Activated T-cell treated with anti-CD3 and anti-CD28 coated beads, Interleukin-2, amount 50 U/mL, for 1 hour (primary cell): ENCODE data around the gene EPN1.
A peak's percentile ranks its signal among the peaks of the same experiment; 100 is the strongest.

Source experiments
- DNase-seq: peaks from one replicate; pipeline ENCODE4 v3.0.0-alpha.2; 2020

The EPN1 gene

DNA sequence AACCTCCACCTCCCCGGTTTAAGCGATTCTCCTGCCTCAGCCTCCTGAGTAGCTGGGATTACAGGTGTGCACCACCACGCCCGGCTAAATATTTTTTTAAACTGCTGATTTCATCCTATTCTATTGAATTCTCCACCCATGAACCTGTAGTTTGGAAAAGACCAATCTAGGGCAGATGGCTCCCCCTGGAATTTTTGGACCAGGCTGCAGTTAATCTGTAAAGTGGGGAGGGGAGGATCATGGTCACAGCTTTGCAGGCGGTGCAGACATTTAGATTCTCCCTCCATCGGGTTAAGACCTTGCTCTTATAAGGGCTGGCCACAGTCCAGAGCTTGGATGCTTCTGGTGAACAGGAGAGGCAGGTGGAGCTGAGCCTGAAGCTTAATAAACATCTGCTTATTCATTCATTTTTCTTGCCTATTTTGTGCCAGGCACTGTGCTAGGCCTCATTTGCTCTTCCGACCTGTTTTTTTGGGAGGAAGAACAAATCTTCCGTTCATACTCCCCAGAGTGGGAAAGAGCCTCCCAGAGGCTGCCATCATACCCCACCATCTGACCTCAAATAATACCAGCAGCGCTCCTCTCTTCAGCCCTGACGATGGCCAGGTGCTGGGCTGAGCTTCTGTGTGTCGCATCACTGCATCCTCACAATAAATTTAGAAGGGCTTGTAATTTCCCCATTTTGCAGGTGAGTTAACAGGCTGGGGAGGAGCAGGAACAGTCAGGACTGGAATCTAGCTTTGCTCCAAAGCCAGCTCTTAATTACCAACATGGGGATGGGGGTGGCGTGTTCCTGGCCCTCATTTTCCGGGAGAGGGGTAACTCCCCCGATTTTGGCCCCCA is 27.9 kb upstream of the EPN1 start:
- no peak for DNase-seq

DNA sequence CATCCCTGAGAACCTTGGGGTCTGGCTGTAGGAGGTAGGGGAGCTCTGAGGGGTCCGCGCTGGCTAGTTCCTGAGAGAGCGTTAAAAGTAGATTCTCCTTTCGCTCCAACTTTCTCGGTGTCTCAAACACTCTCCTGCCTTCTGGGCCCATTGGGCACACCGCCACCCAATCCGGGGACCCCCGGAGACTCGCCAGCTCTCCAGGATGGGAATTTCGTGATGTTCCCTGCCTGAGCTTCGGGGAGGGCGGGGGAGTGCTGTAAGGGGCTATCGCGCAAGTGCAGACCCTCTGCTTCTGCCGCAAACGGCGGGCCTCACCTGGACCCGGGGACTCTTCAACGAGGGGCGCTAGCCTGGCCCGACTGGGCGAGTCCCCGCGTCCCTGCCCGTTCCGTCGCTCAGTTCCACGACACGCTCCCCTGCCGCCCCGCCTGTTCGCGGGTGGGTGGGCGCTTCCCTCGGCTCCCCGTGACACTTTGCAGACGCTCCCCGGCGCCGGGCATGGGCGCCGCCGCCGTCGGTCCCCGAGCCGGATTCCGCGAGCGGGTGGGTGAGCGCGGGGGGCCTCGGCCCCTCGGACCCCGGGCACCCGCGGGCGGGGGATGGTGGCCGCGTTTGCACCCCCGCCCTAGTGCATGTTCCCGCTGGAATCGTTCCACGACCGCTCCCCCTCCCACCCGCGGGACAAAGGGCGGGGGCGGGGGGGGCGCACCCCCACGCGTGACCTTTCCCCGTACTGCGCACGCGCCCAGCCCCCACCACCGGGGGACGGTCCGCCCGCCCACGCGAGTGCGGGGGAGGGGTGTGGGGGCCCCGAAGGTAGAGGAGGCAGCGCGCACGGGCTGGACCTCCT is 27.1 kb upstream of the EPN1 start, which contains the start of gene CCDC106:
Gene CCDC106 (plus strand): TSS at position 481 of the 853 bp plus-strand sequence. CDS start 835 bp downstream, outside the sequence.
- DNase-seq = peak; percentile 72

DNA sequence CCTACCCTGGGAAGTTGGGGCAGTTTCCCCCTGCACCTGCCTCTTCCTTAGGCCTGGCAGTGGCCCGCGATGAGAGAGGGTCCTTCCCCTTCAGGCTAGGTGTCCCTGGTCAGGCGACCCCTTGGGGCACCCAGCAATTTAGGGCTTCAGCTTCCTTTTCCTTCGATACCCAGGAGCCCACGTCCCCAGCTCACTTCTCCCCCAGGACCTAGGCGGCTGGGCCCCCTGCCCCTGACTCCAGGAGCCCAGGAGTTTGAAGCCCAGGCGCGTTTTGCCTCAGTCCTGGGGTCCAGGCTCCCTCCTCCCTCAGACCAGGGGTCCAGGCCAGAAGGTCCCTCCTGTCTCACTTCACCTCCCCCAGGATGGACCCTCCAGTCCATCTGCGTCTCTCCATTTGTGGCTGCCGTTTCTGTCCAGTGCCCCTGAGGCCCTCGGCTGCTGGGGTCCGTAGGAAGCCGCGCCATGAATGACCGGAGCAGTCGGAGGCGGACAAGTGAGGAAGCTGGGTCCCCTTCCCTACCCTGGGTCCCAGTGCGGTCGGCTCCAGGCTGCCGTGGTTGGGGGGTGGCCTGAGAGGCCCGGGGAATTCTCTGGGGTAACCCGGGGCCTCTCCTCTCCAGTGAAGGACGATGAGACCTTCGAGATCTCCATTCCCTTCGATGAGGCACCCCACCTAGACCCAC is 26.3 kb upstream of the EPN1 start:
- DNase-seq = no peak

GRCh38 chr19:55649268-55650125 is 25.5 kb upstream of the EPN1 start:
- DNase-seq = no peak

GRCh38 chr19:55650126-55650557 is 24.9 kb upstream of the EPN1 start:
- no peak for DNase-seq

DNA sequence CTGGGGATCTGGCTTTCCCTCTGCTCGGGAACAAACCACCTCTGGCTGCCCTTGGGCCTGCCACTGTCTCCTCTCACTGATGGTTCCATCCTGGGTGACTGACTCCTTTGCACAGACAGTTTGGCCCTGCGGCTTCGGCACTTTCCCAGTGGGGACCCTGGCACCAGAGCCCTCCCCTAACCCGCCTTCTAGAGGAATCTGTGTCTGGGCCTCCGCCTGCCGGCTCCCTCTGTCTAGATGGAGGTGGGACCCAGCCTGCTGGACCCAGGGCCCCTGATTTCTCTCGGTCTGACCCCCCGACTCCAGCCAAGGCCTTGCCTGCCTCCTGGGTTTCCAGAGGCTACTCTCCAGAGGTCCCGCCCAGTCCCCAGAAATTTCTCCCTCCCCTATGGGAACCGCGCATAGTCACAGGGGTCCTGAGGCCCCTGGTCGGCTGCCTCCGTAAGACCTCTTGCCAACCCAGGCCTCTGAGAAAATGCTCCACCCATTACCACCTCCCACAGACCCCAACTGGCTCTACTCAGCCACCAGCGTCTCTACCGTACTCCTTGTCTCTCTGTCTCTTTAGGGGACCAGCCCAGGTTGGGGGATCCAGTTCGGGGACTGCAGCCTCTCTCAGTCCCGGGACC is 24.3 kb upstream of the EPN1 start:
- no peak for DNase-seq

GRCh38 chr19:55651236-55651635 is 23.8 kb upstream of the EPN1 start:
- no peak for DNase-seq

DNA sequence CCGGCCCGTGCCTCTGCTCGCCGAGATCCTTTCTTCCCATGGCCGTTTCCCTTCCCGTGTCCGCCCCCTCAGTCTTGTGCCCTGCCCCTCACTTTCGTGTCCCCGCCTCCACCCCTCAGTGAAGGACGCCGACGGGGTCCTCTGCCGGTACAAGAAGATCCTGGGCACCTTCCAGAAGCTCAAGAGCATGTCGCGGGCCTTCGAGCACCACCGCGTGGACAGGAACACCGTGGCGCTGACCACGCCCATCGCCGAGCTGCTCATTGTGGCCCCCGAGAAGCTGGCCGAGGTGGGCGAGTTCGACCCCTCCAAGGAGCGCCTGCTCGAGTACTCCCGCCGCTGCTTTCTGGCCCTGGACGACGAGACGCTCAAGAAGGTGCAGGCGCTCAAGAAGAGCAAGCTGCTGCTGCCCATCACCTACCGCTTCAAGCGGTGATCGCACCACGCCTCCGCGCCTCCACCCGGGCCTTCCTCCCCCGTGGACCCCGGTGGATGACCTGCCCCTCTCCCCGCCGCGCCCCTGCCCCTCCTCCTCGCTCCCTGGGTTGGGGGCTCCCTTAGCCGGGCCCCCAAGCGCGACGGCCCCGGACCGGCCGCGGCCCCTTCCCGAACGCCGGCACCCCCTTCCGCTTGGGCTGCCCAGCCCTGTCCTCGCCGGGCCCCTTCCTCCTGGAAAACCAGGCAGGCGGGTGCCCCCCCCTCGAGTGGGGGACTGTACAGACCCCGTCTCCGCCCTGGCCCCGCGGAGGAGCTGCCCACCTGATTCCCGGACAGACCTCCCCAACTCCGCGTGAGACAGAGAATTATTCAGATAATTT is 22.5 kb upstream of the EPN1 start:
- DNase-seq = no peak

- peak; percentile 98 for DNase-seq
Observed at GRCh38 chr19:55653651-55654322, 21.2 kb upstream of the EPN1 start.

DNA sequence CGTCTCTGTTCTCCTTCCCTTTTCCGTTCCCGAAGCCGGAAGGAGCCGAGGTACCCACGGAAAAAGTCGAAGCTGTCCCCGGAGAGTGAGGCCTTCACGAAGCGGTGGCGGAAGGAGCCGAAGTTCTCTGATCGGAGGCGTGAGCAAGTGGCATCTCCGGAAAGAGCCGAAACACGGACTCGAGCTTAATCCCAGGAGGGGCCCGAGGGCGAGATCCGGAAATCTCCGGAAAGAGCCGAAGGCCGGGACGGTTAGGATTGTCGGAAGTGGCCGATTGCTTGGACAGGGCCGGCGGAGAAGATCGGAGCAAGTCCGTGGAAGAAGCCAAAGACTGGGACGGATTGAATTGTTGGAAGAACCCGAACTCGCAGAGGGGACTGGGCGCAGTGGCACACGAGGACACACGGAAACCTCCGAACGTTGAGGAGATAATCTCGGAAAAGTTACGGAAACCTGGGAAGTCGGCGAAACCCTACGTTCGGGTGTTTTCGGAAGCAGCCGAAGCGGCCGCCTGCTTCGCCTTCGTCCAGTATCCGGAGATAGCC is 20.6 kb upstream of the EPN1 start:
- DNase-seq = peak; percentile 97

- DNase-seq = peak; percentile 98
Observed at GRCh38 chr19:55654868-55655647, 20.0 kb upstream of the EPN1 start, which contains the start of gene U2AF2. Gene U2AF2 (plus strand): TSS chr19:55655035. CDS start chr19:55655105, 70 bp downstream.

GRCh38 chr19:55655648-55656040 is 19.4 kb upstream of the EPN1 start:
- no peak for DNase-seq

GRCh38 chr19:55656552-55656951 is 18.5 kb upstream of the EPN1 start:
- no peak for DNase-seq

- no peak for DNase-seq
Observed at GRCh38 chr19:55656988-55657747, 17.9 kb upstream of the EPN1 start.

GRCh38 chr19:55658846-55659459 is 16.1 kb upstream of the EPN1 start:
- DNase-seq = no peak

DNA sequence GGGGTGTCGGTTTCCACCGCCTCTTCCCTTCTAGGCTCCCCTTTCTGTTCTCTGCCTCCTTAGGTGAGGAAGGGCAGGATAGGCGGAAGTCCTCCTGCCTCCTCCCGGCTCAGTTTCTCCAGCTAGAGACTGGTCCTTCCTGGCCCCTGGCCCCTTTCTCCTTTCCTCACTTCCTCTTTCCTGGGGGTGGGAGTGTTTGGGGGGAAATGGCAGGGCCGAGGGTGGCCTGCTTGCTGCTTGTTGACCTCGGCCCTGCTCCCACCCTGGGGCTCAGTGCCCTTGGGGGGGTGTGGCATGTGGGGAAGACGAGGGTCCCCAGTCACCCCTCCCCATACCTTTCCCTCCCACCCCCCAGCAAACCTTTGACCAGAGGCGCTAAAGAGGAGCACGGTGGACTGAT is 15.2 kb upstream of the EPN1 start:
- no peak for DNase-seq

- DNase-seq = no peak
Observed at GRCh38 chr19:55660404-55660803, 14.6 kb upstream of the EPN1 start.

- no peak for DNase-seq
Observed at GRCh38 chr19:55660991-55661390, 14.0 kb upstream of the EPN1 start.
